Spleen (tissue), 11 donors: ENCODE measurements around the gene FUT3. TPM values are rescaled to one million over a fixed set of nuclear protein-coding genes. Genes with fewer than 3 reads are reported as not detected.

Source experiments
- DNase-seq: peaks from one replicate; pipeline ENCODE4 v3.0.0-alpha.2; 2020
- H3K27ac ChIP-seq, 8 donors: fragments of 200-600 bp; sonication (generic) in 7 of 8; 1 replicate in 4 of 8; 2 replicates in 4 of 8; pipeline versions ENCODE4 v1.5.0 to v1.8.0; 2016 to 2021; ENCODE audit warnings: inconsistent platforms in 4 of 8, mild to moderate bottlenecking in 4 of 8, moderate library complexity in 1 of 8
- H3K27me3 ChIP-seq, 7 donors: fragments of 200-600 bp; sonication (generic) in 6 of 7; replicated peaks in 1 of 7; 1 replicate in 4 of 7; 2 replicates in 3 of 7; pipeline versions ENCODE4 v1.5.0 to v1.8.0; 2016 to 2021; ENCODE audit warnings: inconsistent platforms in 3 of 7, mild to moderate bottlenecking in 1 of 7
- H3K36me3 ChIP-seq, 6 donors: fragments of 200-600 bp; sonication (generic) in 5 of 6; 1 replicate in 4 of 6; 2 replicates in 2 of 6; pipeline versions ENCODE4 v1.5.0 to v1.8.0; 2016 to 2021; ENCODE audit warnings: inconsistent platforms in 2 of 6
- H3K4me1 ChIP-seq, 6 donors: fragments of 200-600 bp; sonication (generic) in 5 of 6; 1 replicate in 3 of 6; 2 replicates in 3 of 6; pipeline versions ENCODE4 v1.5.0 to v1.8.0; 2016 to 2021; ENCODE audit warnings: inconsistent platforms in 3 of 6
- H3K4me3 ChIP-seq, 8 donors: fragments of 200-600 bp; sonication (generic) in 7 of 8; 1 replicate in 4 of 8; 2 replicates in 4 of 8; pipeline versions ENCODE4 v1.5.0 to v1.8.0; 2016 to 2021; ENCODE audit warnings: inconsistent platforms in 4 of 8, mild to moderate bottlenecking in 4 of 8, moderate library complexity in 2 of 8
- H3K9me3 ChIP-seq, 8 donors: fragments of 200-600 bp; sonication (generic) in 7 of 8; 1 replicate in 4 of 8; 2 replicates in 4 of 8; pipeline versions ENCODE4 v1.5.0 to v1.8.0; 2016 to 2021; ENCODE audit warnings: inconsistent platforms in 4 of 8
- POLR2A ChIP-seq, 3 donors: fragments of 450-650 bp; IDR thresholded peaks; one replicate each; pipeline ENCODE4 v1.5.1; 2017; ENCODE audit warnings: antibody characterized with exemption in 3 of 3, mild to moderate bottlenecking in 1 of 3
- POLR2AphosphoS5 ChIP-seq, 3 donors: sonication (generic); formaldehyde crosslinking; IDR thresholded peaks; one replicate each; pipeline ENCODE4 v1.5.1; 2017; ENCODE audit warnings: antibody characterized with exemption in 3 of 3
- WGBS, 5 donors: extraction: QIAGEN DNeasy Blood & Tissue Kit in 3 of 5; methylation state at CpG; one replicate each; pipeline versions ENCODE4 v1.1.5 to v1.1.7; 2013 to 2018; 5-methylcytosine and 5-hydroxymethylcytosine counted together
- intact Hi-C: fragments of 100-400 bp; cut with DNase I; formaldehyde crosslinking; loops from one replicate; pipeline ENCODE4 v1.15.0; 2023; ENCODE audit warnings: low total_unique reads
- polyA plus RNA-seq, 3 donors: library from polyadenylated mRNA; stranded (reverse); fragments of 200-250 nt; gene quantifications; one replicate each; pipeline ENCODE4 v1.2.1, GENCODE V29; 2013
- total RNA-seq, 7 donors: library from RNA; depleted of rRNA in 3 of 7; stranded (reverse); fragments of >200 nt in 3 of 7; fragmentation: NEBNext Ultra II Directional in 4 of 7; extraction: Animal tissue kit (Norgen Biotek cat#: 25700) in 4 of 7; gene quantifications; one replicate each; pipeline versions ENCODE4 v1.1.0 to v1.2.1, GENCODE V29; 2016 to 2021
- TF ChIP-seq, protein P1 (sequence below), 11 experiments: fragments of 200-600 bp in 7 of 11; fragments of 450-650 bp in 4 of 11; sonication (generic) in 4 of 11; IDR thresholded peaks in 8 of 11; conservative IDR thresholded peaks in 3 of 11; 1 replicate in 7 of 11; 2 replicates in 4 of 11; pipeline versions ENCODE4 v1.4.0 to v1.8.0; 2016 to 2021; ENCODE audit warnings: antibody characterized with exemption in 11 of 11, inconsistent platforms in 4 of 11, mild to moderate bottlenecking in 1 of 11
- donor health status: healthy with polysubstance abuse.
- donor health status: DM: no; HTN: no; CAD: no; lungs with moderate emphysema.
- donor health status: DM: no; HTN: no; CAD: no.
- donor health status: Bipolar disorder and iron deficiency.
- donor health status: healthy.
- donor health status: DM: no; HTN: no; CAD: no.
- donor health status: DM: yes; HTN: yes; CAD: no.

Gene FUT3
- total and polyA plus RNA-seq, 10 donors, result 0.06 to 0.12 TPM; not detected in 8

DNA sequence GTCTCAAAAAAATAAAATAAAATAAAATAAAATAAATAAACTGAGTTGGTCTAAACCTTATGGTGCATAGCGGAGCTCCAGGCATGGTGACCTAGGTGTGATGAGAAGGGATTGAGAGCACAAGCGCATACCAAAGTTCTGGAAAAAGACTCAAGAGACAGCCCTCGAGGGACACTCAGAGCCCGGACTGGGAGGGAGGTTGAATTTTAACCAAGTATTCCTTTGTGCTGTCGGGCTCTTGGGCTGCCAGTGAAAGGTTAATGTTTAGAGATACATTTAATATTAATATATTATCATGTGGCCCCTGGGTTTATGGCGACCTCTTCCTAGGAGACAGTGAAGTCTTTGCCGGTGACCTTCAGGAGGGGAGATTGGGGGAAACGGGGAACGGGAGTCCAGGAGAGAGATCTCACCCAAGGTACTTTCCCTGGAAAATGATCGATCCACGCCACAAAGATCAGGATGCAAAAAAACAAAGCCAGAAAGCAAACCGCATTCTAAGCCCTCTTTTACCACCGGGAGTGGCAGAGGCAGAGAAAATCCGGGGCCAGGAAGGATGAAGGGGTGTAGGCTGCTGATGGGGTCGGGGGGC, 13.4 kb downstream of the FUT3 start:
- no peaks in the 10 kb centered on the region for H3K9me3 ChIP-seq
- DNase-seq, result no peak
- no peak overlapping the region for H3K27ac ChIP-seq
- no peaks in the 10 kb centered on the region for H3K36me3 ChIP-seq
- H3K4me1 ChIP-seq, result peaks cover 0 to 11% (median 0%) of the 10 kb centered on the region in 6 donors
- H3K4me3 ChIP-seq, result no peak overlapping the region
- 46 to 52% (median 51%) methylated on average over 15 of the region's 15 CpGs for WGBS, 5 donors
- H3K27me3 ChIP-seq, result peaks cover 0 to 43% (median 0%) of the 10 kb centered on the region in 7 donors
- TF ChIP-seq, protein P1, sequence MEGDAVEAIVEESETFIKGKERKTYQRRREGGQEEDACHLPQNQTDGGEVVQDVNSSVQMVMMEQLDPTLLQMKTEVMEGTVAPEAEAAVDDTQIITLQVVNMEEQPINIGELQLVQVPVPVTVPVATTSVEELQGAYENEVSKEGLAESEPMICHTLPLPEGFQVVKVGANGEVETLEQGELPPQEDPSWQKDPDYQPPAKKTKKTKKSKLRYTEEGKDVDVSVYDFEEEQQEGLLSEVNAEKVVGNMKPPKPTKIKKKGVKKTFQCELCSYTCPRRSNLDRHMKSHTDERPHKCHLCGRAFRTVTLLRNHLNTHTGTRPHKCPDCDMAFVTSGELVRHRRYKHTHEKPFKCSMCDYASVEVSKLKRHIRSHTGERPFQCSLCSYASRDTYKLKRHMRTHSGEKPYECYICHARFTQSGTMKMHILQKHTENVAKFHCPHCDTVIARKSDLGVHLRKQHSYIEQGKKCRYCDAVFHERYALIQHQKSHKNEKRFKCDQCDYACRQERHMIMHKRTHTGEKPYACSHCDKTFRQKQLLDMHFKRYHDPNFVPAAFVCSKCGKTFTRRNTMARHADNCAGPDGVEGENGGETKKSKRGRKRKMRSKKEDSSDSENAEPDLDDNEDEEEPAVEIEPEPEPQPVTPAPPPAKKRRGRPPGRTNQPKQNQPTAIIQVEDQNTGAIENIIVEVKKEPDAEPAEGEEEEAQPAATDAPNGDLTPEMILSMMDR (IDR thresholded peaks at IDR 0.05 in 8 of 11, conservative IDR thresholded peaks at IDR 0.05 in 3 of 11), result no peak
- TF ChIP-seq POLR2A (IDR thresholded peaks at IDR 0.05) (no peak), POLR2AphosphoS5 (IDR thresholded peaks at IDR 0.05) (no peak)
- intact Hi-C loops, result no loop called here

GRCh38 chr19:5832527-5833216, 18.6 kb downstream of the FUT3 start:
- WGBS, 5 donors, result 87 to 97% (median 87%) methylated on average over 6 of the region's 6 CpGs
- no peak overlapping the region for H3K27ac ChIP-seq
- TF ChIP-seq POLR2A (IDR thresholded peaks at IDR 0.05) (no peak), POLR2AphosphoS5 (IDR thresholded peaks at IDR 0.05) (no peak)
- TF ChIP-seq, protein P1 (IDR thresholded peaks at IDR 0.05 in 8 of 11, conservative IDR thresholded peaks at IDR 0.05 in 3 of 11), result no peak
- peaks cover 4 to 19% (median 13%) of the 10 kb centered on the region in 6 donors for H3K4me1 ChIP-seq
- no peaks in the 10 kb centered on the region for H3K9me3 ChIP-seq
- peaks cover 0 to 49% (median 21%) of the 10 kb centered on the region in 7 donors for H3K27me3 ChIP-seq
- H3K4me3 ChIP-seq, result no peak overlapping the region
- DNase-seq, result no peak
- intact Hi-C loops, result no loop called here
- no peaks in the 10 kb centered on the region for H3K36me3 ChIP-seq

- Histone ChIP-seq H3K9me3 (no peaks in the 10 kb centered on the region), H3K4me1 (peaks cover 4 to 24% (median 18%) of the 10 kb centered on the region in 6 donors), H3K27ac (no peak overlapping the region), H3K27me3 (peaks cover 0 to 48% (median 21%) of the 10 kb centered on the region in 7 donors), H3K4me3 (no peak overlapping the region), H3K36me3 (no peaks in the 10 kb centered on the region)
- 83 to 95% (median 89%) methylated on average over 22 of the region's 22 CpGs for WGBS, 5 donors
- TF ChIP-seq POLR2A (IDR thresholded peaks at IDR 0.05) (no peak), POLR2AphosphoS5 (IDR thresholded peaks at IDR 0.05) (no peak)
- TF ChIP-seq, protein P1 (IDR thresholded peaks at IDR 0.05 in 8 of 11, conservative IDR thresholded peaks at IDR 0.05 in 3 of 11), result no peak
- intact Hi-C loops, result no loop called here
- DNase-seq, result no peak
These were observed 19.2 kb downstream of the FUT3 start for GRCh38 chr19:5832061-5832460.

- Histone ChIP-seq H3K36me3 (no peaks in the 10 kb centered on the region), H3K9me3 (no peaks in the 10 kb centered on the region), H3K4me1 (peaks cover 4 to 32% (median 25%) of the 10 kb centered on the region in 6 donors), H3K27ac (no peak overlapping the region), H3K4me3 (no peak overlapping the region), H3K27me3 (peaks cover 0 to 48% (median 21%) of the 10 kb centered on the region in 7 donors)
- DNase-seq, result no peak
- intact Hi-C loops, result no loop called here
- no peak for TF ChIP-seq POLR2A (IDR thresholded peaks at IDR 0.05)
- TF ChIP-seq, protein P1 (IDR thresholded peaks at IDR 0.05 in 8 of 11, conservative IDR thresholded peaks at IDR 0.05 in 3 of 11), result no peak
- no peak for TF ChIP-seq POLR2AphosphoS5 (IDR thresholded peaks at IDR 0.05)
- WGBS, 5 donors, result 81 to 95% (median 91%) methylated on average over 6 to 9 of the region's 9 CpGs
These were observed 20.1 kb downstream of the FUT3 start for GRCh38 chr19:5831159-5831558.
